Osteoblast (primary cell): ENCODE results near the gene PARP12. TPM values are rescaled to one million over a fixed set of nuclear protein-coding genes. Genes with fewer than 3 reads are reported as not detected.

Experiments
- DNase-seq: peaks from one replicate; pipeline ENCODE4 v3.0.0; 2011; ENCODE audit warnings: low spot score, mixed read lengths; ENCODE audit not compliant: insufficient read length; ENCODE audit errors: missing footprints
- H2AFZ ChIP-seq: 2 replicates; pipeline ENCODE4 v1.6.0; 2011; ENCODE audit warnings: mild to moderate bottlenecking, low read length
- H3K27ac ChIP-seq: 2 replicates; pipeline ENCODE4 v1.5.1; 2011; ENCODE audit warnings: mild to moderate bottlenecking, low read depth, low read length, moderate library complexity
- H3K27me3 ChIP-seq: 2 replicates; pipeline ENCODE4 v1.6.0; 2012; ENCODE audit warnings: mild to moderate bottlenecking, control low read depth, inconsistent platforms, low read length, moderate library complexity; ENCODE audit not compliant: insufficient read depth
- H3K36me3 ChIP-seq: 2 replicates; pipeline ENCODE4 v1.5.1; 2011; ENCODE audit warnings: mild to moderate bottlenecking, low read length, control low read depth, moderate library complexity; ENCODE audit not compliant: insufficient read depth
- H3K4me1 ChIP-seq: 2 replicates; pipeline ENCODE4 v1.5.1; 2011; ENCODE audit warnings: mild to moderate bottlenecking, low read length, control low read depth, moderate library complexity; ENCODE audit not compliant: insufficient read depth
- H3K4me2 ChIP-seq: 2 replicates; pipeline ENCODE4 v1.6.0; 2011; ENCODE audit warnings: mild to moderate bottlenecking, low read length; ENCODE audit not compliant: insufficient read depth
- H3K4me3 ChIP-seq: fragments of 200-600 bp; sonication (generic); 3 replicates; pipeline ENCODE4 v1.5.1; 2012; ENCODE audit warnings: mild to moderate bottlenecking, low read length, inconsistent platforms; ENCODE audit not compliant: insufficient read depth
- H3K79me2 ChIP-seq: 2 replicates; pipeline ENCODE4 v1.6.0; 2012; ENCODE audit warnings: mild to moderate bottlenecking, low read length, control low read depth, inconsistent platforms; ENCODE audit not compliant: insufficient read depth
- H3K9me3 ChIP-seq: 2 replicates; pipeline ENCODE4 v1.5.1; 2011; ENCODE audit warnings: low read depth, low read length, control low read depth
- H4K20me1 ChIP-seq: 2 replicates; pipeline ENCODE4 v1.6.0; 2012; ENCODE audit warnings: mild to moderate bottlenecking, low read length, control low read depth; ENCODE audit not compliant: insufficient read depth
- total RNA-seq: library from RNA; depleted of rRNA; stranded (reverse); fragments of >200 nt; gene quantifications from 2 replicates; pipeline ENCODE4 v1.2.3, GENCODE V29; 2012
- TF ChIP-seq, protein P1 (sequence below): IDR thresholded peaks from 2 replicates; pipeline ENCODE4 v1.5.1; 2011; ENCODE audit warnings: mild to moderate bottlenecking, low read depth, low read length, moderate library complexity; ENCODE audit errors: extremely low read depth

Gene PARP12
- total RNA-seq, 1 donor = 26.4 TPM

DNA sequence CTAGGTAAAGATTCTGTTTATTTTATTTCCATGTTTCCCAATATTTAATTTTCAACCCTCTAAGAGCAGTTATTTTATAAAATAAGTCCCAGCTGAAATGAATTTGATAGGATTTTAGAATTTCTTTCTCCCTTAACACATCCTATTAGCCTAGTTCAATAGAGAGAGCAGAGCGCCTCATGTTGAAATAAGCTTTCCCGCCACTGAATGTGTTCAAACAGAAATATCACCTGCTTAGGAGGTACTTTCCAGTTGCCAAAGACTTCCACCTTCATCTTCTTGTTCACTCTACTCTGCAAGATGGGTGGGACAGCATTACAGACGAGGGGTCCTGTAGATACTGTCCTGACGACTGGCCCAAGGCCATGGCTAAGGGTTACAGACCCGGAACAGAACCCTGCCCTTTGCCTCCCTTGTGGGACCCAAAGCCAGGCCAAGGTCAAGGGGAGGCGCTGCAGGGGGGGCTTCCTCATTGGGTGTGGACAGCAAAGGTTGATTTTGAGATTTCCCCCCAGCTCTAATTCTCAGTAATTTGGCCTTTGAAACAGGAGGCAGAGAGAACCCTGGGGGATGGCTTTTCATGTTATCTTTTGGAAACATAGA is 62.0 kb downstream of the PARP12 start:
- Histone ChIP-seq H3K9me3 (no peaks in the 10 kb centered on the region), H2AFZ (no peak overlapping the region)
- no peak for DNase-seq

DNA sequence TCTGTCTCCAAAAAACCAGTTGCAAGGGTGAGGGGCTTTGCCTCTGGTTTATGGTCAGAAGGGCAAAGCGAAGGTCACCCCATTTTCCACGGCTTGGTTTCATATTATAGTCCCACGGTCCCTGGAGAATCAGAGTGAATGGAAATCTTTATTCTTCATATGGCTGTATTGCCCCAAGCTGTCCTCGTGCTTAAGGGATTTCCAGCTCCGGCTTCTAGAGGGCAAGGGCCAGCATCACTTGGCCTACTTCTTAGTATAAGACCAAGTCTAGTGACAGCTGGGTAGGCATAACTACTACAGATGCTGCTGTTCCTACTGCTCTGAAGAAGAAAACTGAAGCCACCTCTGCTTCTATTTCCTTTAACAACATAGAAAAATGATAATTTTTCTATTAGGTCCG is 63.2 kb downstream of the PARP12 start:
- no peak for DNase-seq
- no peaks in the 10 kb centered on the region for H4K20me1 ChIP-seq
- no peaks in the 10 kb centered on the region for H3K9me3 ChIP-seq
- H3K4me1 ChIP-seq = peaks cover 4% of the 10 kb centered on the region
- no peak overlapping the region for H2AFZ ChIP-seq
- H3K4me2 ChIP-seq = no peak overlapping the region
- no peaks in the 10 kb centered on the region for H3K27me3 ChIP-seq
- no peak overlapping the region for H3K27ac ChIP-seq
- TF ChIP-seq, protein P1, sequence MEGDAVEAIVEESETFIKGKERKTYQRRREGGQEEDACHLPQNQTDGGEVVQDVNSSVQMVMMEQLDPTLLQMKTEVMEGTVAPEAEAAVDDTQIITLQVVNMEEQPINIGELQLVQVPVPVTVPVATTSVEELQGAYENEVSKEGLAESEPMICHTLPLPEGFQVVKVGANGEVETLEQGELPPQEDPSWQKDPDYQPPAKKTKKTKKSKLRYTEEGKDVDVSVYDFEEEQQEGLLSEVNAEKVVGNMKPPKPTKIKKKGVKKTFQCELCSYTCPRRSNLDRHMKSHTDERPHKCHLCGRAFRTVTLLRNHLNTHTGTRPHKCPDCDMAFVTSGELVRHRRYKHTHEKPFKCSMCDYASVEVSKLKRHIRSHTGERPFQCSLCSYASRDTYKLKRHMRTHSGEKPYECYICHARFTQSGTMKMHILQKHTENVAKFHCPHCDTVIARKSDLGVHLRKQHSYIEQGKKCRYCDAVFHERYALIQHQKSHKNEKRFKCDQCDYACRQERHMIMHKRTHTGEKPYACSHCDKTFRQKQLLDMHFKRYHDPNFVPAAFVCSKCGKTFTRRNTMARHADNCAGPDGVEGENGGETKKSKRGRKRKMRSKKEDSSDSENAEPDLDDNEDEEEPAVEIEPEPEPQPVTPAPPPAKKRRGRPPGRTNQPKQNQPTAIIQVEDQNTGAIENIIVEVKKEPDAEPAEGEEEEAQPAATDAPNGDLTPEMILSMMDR = no peak
- no peak overlapping the region for H3K4me3 ChIP-seq
- no peaks in the 10 kb centered on the region for H3K79me2 ChIP-seq
- no peaks in the 10 kb centered on the region for H3K36me3 ChIP-seq

More for the DNA sequence above, 62.0 kb downstream of the PARP12 start:
- Histone ChIP-seq H3K4me1 (no peaks in the 10 kb centered on the region), H4K20me1 (no peaks in the 10 kb centered on the region), H3K27me3 (no peaks in the 10 kb centered on the region), H3K4me2 (no peak overlapping the region), H3K27ac (no peak overlapping the region), H3K4me3 (no peak overlapping the region), H3K79me2 (no peaks in the 10 kb centered on the region), H3K36me3 (no peaks in the 10 kb centered on the region)
- TF ChIP-seq, protein P1 = no peak

DNA sequence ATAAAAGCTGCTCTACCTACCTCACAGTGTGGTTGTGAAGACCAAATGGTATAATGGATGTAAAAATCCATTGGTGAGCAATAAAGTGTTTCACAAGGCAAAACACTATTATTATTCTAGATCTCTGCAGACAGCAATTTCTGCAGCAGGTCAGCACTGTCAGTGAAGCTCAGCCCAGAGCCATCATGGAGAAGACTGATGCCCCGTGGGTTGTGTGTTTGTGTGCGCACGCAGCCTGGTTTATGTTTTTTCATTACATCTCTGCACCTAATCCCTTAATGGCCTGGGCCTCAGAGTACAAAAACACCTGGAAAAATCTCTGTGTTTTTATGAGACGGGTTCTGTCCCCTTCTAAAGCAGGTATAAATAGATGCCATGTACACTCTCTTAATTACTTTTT is 64.2 kb downstream of the PARP12 start:
- Histone ChIP-seq H3K4me3 (no peak overlapping the region), H3K4me2 (no peak overlapping the region), H3K27ac (no peak overlapping the region), H2AFZ (no peak overlapping the region), H3K27me3 (no peaks in the 10 kb centered on the region), H3K4me1 (peaks cover 4% of the 10 kb centered on the region), H3K36me3 (no peaks in the 10 kb centered on the region), H4K20me1 (no peaks in the 10 kb centered on the region), H3K9me3 (no peaks in the 10 kb centered on the region), H3K79me2 (no peaks in the 10 kb centered on the region)
- TF ChIP-seq, protein P1 = no peak
- no peak for DNase-seq

DNA sequence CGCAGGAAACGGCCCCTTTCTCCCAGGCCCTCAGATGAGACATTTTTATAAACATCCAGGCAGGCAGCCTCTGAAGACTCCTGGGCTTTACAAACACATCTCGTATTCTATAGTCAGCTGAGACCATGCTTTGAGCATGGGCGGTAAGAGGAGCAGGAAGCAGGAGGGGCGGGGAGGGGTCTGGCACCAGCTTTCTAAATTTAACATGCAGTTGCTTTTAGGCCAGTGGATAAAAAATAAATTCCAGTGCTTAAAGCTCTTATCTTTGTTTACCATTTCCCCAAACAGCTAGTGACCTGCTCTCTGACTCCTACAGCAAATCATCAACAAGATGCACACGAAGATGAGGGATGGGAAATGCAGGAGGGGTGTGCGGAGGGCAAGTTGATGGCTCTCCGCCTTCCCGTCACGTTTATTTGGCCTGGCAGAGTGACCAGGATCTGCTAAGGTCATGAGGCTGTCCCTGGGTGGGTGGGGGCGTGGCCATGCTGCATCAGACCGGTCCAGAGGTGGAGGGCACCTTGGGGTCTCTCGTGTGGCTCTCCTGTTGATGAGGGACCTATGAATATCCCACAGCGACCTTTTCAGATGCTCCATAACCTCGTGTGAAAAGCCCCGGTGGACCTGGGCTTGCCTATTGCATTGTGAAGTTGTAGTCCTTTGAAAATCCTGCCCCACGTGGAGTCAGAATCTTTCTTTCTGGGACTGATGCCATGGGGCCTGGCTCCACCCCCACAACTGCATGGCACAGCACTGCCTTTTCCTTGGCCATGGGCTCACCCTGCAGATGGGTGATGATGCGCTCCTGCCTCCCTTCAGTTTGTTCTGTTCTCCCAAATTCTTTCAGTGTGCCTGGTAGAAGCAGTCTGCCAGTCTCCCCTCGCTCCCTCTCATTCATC is 67.5 kb downstream of the PARP12 start:
- H3K27ac ChIP-seq = no peak overlapping the region
- no peak overlapping the region for H3K4me2 ChIP-seq
- no peak overlapping the region for H3K4me3 ChIP-seq
- DNase-seq = peak; percentile 81
- no peaks in the 10 kb centered on the region for H3K27me3 ChIP-seq
- H3K79me2 ChIP-seq = no peaks in the 10 kb centered on the region
- peaks cover 4% of the 10 kb centered on the region for H3K4me1 ChIP-seq
- H3K9me3 ChIP-seq = no peaks in the 10 kb centered on the region
- TF ChIP-seq, protein P1 = no peak
- no peaks in the 10 kb centered on the region for H3K36me3 ChIP-seq
- no peaks in the 10 kb centered on the region for H4K20me1 ChIP-seq
- peak overlapping the region; percentile 51 for H2AFZ ChIP-seq
